GOT3 (cell line): ENCODE results near the gene SSC4D.
"Not testable (repeated sequence)": the region's sequence is repeated elsewhere in the genome, so short reads cannot be mapped to it uniquely, and the experiment has no call there.

Experiments used
- DNase-seq: peaks from one replicate; lab custom pipeline; 2025; ENCODE audit warnings: mixed read lengths; lab: John Stamatoyannopoulos, UW

The SSC4D gene

DNA sequence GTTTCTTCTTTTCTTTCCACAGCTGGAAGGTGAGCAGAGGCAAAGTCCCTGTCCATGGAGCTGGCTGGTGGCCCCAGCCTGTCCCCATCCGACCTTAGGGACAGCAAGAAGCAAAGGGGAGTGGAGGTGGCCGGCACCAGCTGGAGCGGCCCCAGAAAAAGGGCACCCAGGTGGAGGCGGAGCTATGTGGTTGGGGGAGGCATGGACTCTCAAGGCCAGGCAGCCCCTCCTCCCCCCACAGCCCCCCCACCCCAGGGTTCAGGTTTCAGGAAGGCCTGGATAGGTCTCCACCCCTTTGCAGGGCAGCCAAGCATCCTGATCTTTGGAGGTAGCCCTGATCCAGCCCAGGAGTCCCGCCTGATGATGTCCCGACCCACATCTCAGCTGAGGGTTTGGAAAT, at the start of gene SSC4D:
TSS of gene SSC4D (minus strand) at position 161 of the 400 bp plus-strand sequence. CDS start 5,258 bp downstream, outside the sequence.
- DNase-seq = no peak

DNA sequence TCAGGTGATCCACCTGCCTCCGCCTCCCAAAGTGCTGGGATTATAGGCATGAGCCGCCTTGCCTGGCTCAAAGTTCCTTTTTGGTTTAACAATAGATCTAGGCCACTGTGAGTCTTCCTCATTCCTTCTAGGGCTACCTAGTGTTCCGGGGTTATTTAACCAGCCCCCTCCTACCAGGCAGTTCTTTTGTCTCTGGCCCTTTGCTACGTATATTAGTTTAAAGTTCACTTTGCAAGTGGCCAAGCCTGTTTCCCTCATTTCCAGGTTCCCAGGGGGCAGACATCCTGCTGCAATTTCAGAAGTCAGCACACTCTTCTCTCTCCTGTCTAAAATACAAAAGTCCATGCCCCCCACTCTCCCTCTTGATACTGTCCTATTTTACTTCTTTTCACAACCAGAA, 49.0 kb upstream of the SSC4D start:
- DNase-seq = not testable (repeated sequence)

GRCh38 chr7:76457017-76457416, 47.5 kb upstream of the SSC4D start:
- DNase-seq = not testable (repeated sequence)

GRCh38 chr7:76445577-76446008, 36.1 kb upstream of the SSC4D start:
- not testable (repeated sequence) for DNase-seq

DNA sequence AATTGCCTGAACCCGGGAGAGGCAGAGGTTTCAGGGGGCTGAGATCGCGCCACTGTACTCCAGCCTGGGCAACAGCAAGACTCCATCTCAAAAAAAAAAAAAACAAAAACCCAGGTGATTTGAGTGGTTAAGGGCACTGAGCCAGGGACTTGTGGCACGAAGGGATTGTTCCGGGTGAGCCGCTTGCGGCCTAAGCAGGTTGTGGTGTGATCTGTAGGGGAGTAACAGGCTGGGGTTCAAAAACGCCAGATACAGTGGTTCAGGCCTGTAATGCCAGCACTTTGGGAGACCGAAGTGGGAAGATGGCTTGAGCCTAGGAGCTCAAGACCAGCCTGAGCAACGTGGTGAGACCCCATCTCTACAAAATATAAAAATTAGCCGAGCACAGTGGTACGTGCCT, 34.3 kb upstream of the SSC4D start:
- DNase-seq = not testable (repeated sequence)

- DNase-seq = not testable (repeated sequence)
Measured at GRCh38 chr7:76442664-76443446, 33.4 kb upstream of the SSC4D start.

DNA sequence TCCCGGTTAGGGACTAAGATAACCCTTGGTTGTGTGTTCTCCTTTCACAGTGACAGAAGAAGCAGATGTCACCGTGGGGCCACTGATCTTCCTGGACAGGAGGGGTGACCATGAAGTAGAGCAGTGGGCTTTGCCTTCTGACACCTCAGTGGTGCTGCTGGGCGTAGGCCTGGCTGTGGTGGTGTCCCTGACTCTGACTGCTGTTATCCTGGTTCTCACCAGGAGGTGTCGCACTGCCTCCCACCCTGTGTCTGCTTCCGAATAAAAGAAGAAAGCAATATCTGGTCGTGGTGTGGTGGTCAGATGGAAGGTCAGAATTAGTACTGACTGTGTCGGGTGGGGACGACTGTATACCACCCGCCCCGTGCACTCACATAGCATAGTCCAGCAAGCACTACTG, 32.3 kb upstream of the SSC4D start:
- DNase-seq = not testable (repeated sequence)

DNA sequence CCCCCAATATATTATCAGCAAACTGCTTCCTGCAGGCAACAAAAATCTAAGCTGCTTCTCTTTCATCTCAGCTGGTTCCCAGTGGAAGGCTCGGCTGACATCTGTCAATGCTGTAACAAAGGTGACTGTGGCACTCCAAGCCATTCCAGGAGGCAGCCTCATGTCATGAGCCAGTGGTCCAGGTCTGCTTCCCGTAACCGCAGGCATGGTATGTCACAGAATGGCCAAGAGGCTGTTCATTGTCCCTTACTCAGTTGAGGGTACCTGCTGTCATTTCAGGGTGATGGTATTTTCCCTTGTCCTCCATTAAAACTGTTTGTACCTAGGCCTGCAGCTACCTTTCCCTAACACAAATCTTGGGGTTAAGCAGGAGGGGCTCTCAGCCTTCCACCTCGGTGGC, 30.9 kb upstream of the SSC4D start:
- DNase-seq = not testable (repeated sequence)

- not testable (repeated sequence) for DNase-seq
Measured at GRCh38 chr7:76439120-76439888, 29.8 kb upstream of the SSC4D start.

GRCh38 chr7:76437873-76438272, 28.4 kb upstream of the SSC4D start:
- DNase-seq = peak; percentile 29

- no peak for DNase-seq
Measured at GRCh38 chr7:76430836-76431235, 21.3 kb upstream of the SSC4D start.

- no peak for DNase-seq
Measured at GRCh38 chr7:76430211-76430610, 20.7 kb upstream of the SSC4D start.

DNA sequence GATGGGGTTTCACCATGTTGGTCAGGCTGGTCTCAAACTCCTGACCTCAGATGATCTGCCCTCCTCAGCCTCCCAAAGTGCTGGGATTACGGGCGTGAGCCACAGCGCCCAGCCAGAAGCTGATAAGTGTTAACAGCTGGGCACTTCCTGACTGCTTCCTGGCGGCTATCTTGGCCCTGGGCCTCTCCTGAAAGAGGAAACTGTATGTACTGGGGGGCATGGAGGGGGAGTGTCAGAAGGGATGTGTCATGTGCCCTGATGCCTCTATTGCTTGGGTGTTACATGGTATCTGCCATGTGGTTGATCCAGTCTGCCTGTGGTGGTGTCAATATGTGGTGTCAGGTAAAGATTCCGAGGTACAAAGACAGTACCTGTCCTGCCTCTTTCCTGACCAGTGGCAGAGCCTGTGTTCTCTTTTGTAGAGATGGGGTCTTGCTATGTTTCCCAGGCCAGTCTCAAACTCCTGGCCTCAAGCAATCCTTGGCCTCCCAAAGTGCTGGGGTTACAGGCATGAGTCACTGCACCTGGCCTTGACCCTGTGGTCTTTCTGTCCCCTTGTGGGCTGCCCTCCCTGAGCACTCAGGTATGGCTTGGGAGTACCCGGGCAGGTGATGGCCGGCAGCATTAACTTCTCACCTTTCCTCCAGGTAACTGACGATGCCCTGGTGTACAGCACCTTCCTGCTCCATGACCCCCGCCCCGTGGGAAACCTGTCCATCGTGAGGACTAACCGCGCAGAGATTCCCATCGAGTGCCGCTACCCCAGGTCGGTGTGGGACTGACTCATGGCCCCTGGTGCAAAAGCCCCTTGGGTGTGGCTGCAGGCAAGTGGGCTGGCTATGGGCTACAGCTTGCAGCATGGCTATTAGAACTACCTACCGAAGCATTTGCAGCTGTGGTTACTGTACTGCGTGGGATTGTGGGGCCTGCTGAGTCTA, 19.6 kb upstream of the SSC4D start:
- no peak for DNase-seq

- no peak for DNase-seq
Measured at GRCh38 chr7:76428149-76428823, 18.8 kb upstream of the SSC4D start.

DNA sequence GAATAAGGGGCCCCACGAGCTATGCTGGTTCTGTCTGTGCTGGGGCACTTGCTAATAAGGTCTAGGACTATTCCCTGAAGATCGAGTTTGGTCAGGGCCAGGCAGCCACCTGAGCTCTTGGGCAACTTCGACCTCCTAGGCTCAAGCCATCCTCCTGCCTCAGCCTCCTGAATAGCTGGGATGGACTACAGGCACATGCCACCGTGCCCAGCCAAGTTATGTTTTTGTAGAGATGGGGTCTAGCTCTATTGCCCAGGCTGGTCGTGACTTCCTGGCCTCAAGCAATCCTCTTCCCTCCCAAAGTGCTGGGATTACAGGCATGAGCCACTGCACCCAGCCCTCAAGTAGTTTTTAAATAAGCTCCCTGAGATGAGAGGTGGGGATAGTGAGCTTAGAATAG, 18.1 kb upstream of the SSC4D start:
- DNase-seq = no peak

DNA sequence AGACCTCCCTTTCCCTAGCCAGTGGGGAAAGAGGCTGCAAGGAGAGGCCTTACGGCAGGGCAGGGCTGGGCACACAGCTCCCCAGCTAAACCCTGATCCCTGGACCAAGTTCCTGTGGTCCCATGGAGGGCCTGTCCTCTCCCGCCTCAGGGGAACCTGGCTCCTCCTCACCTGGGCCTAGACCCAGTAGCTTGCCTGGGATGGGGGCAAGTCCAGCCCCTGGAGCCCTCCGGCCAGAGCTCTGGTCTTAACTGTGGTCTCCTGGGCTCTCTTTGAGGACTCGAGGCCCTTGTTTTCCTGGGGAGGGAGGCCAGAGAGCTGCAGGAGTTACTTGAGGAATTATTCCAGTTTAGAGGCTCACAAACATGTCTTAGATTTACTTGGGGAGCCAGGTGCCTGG, 16.7 kb upstream of the SSC4D start:
- DNase-seq = no peak

- not testable (repeated sequence) for DNase-seq
Measured at GRCh38 chr7:76425558-76425957, 16.1 kb upstream of the SSC4D start.

DNA sequence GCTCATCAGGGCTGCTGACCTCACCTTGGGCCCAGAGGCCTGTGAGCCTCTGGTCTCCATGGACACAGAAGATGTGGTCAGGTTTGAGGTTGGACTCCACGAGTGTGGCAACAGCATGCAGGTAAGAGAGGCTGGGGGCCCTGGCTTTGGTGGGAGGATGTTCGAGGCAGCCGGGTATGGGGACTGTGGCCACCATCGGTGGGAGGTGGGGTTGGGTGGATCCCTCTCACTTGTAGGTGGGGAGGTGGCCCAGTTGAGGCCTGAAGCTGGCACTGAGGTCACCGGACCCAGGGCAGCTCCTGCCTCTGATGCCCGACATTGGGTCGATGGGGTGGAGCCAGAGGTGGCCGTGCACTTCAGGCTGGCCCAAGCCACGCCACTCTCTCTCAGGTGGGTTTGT, 15.7 kb upstream of the SSC4D start:
- no peak for DNase-seq

DNA sequence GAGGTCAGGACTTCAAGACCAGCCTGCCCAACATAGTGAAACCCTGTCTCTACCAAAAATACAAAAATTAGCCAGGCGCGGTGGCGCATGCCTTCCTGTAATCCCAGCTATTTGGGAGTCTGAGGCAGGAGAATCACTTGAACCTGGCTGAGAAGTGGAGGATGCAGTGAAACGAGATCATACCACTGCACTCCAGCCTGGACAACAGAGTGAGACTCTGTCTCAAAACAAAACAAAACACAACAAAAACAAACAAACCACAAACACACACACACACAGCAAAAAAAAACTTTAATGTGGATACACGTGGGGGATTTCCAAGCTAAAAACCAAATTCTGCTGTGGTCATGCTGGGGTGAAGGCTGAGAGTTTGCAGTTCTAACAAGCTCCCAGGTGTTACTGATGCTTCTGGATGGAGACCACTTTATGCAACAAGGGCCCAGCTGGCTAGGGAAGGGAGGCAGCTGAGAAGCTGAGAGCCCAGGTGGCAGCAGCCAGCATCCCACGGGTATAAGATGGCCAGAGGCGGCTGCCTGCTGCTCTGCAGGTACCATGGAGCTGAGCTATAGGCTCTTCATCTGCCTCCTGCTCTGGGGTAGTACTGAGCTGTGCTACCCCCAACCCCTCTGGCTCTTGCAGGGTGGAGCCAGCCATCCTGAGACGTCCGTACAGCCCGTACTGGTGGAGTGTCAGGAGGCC, 15.1 kb upstream of the SSC4D start, which contains the start of gene ZP3:
TSS of gene ZP3 (plus strand) at position 538 of the 699 bp plus-strand sequence. CDS start at position 553, 15 bp downstream.
- no peak for DNase-seq

GRCh38 chr7:76423666-76424412, 14.3 kb upstream of the SSC4D start:
- no peak for DNase-seq
